HepG2 (cell line): ENCODE results near the gene SLC35F3.
"Not testable (repeated sequence)": the region's sequence is repeated elsewhere in the genome, so short reads cannot be mapped to it uniquely, and the experiment has no call there.

Experiments
- ATF6 ChIP-seq: sonication (generic); formaldehyde crosslinking; conservative IDR thresholded peaks from 2 replicates; pipeline ENCODE4 v1.4.0; 2020; ENCODE audit warnings: missing genetic modification reagents
- CENPT ChIP-seq: sonication (generic); formaldehyde crosslinking; IDR thresholded peaks from 2 replicates; pipeline ENCODE4 v1.8.0; 2022; ENCODE audit warnings: low read depth, mild to moderate bottlenecking, moderate library complexity, missing genetic modification reagents
- CTCF ChIP-seq: sonication (generic); formaldehyde crosslinking; IDR thresholded peaks from 2 replicates; pipeline ENCODE4 v1.5.0; 2020; ENCODE audit warnings: mild to moderate bottlenecking, missing genetic modification reagents, moderate library complexity
- FOXP4 ChIP-seq: sonication (generic); formaldehyde crosslinking; IDR thresholded peaks from 2 replicates; pipeline ENCODE4 v1.4.0; 2020; ENCODE audit warnings: missing genetic modification reagents
- MIXL1 ChIP-seq: IDR thresholded peaks from 2 replicates; pipeline ENCODE4 v1.6.1; 2016
- NFE2 ChIP-seq: sonication (generic); formaldehyde crosslinking; IDR thresholded peaks from 2 replicates; pipeline ENCODE4 v1.4.0; 2020; ENCODE audit warnings: missing genetic modification reagents
- PHF8 ChIP-seq: sonication (generic); formaldehyde crosslinking; IDR thresholded peaks from 2 replicates; pipeline ENCODE4 v1.5.0; 2020; ENCODE audit warnings: missing genetic modification reagents
- RNF219 ChIP-seq: sonication (generic); formaldehyde crosslinking; IDR thresholded peaks from 2 replicates; pipeline ENCODE4 v1.5.0; 2020; ENCODE audit warnings: mild to moderate bottlenecking, missing genetic modification reagents
- SOX13 ChIP-seq, 3 experiments: fragments of 450-650 bp in 1 of 3; sonication (generic) in 1 of 3; formaldehyde crosslinking in 1 of 3; IDR thresholded peaks in 2 of 3; conservative IDR thresholded peaks in 1 of 3; 2 replicates each; pipeline versions ENCODE4 v1.5.0 to v1.6.1; 2016 to 2020; ENCODE audit warnings: antibody characterized with exemption in 1 of 3, mild to moderate bottlenecking in 1 of 3, missing compliant biosample characterization in 1 of 3, missing genetic modification reagents in 1 of 3, moderate library complexity in 1 of 3
- ZBTB40 ChIP-seq, 2 experiments: fragments of 450-650 bp in 1 of 2; sonication (generic) in 1 of 2; formaldehyde crosslinking in 1 of 2; IDR thresholded peaks; 2 replicates each; pipeline versions ENCODE4 v1.6.1 to v1.8.0; 2016 to 2022; ENCODE audit warnings: antibody characterized with exemption in 1 of 2, mild to moderate bottlenecking in 1 of 2, missing genetic modification reagents in 1 of 2
- ZNF205 ChIP-seq: IDR thresholded peaks from 2 replicates; pipeline ENCODE4 v1.6.1; 2018; ENCODE audit warnings: missing biosample characterization, missing genetic modification reagents
- ZXDC ChIP-seq: sonication (generic); formaldehyde crosslinking; IDR thresholded peaks from 2 replicates; pipeline ENCODE4 v1.5.0; 2020; ENCODE audit warnings: mild to moderate bottlenecking, missing genetic modification reagents

GRCh38 chr1:234121659-234122058 lies 217.2 kb downstream of the SLC35F3 start:
- TF ChIP-seq MIXL1; RNF219 (CRISPR knock-in tag); FOXP4 (CRISPR knock-in tag); ZBTB40 (IDR thresholded peaks at IDR 0.05); ZBTB40 (CRISPR knock-in tag; IDR thresholded peaks at IDR 0.05); CTCF (CRISPR knock-in tag); PHF8 (CRISPR knock-in tag); ZXDC (CRISPR knock-in tag); NFE2; CENPT (CRISPR knock-in tag); ZNF205 (CRISPR knock-in tag); SOX13 (IDR thresholded peaks at IDR 0.05); SOX13 (CRISPR knock-in tag; conservative IDR thresholded peaks at IDR 0.05 in 1 of 2, IDR thresholded peaks at IDR 0.05 in 1 of 2); ATF6 (CRISPR knock-in tag): not testable (repeated sequence)
